ENCODE data around the gene PPM1L. TPM values are rescaled to one million over a fixed set of nuclear protein-coding genes. Genes with fewer than 3 reads are reported as not detected.

The PPM1L gene
- total RNA-seq, 2 donors from 2014 or later, result 13.3 to 25.3 TPM

DNA sequence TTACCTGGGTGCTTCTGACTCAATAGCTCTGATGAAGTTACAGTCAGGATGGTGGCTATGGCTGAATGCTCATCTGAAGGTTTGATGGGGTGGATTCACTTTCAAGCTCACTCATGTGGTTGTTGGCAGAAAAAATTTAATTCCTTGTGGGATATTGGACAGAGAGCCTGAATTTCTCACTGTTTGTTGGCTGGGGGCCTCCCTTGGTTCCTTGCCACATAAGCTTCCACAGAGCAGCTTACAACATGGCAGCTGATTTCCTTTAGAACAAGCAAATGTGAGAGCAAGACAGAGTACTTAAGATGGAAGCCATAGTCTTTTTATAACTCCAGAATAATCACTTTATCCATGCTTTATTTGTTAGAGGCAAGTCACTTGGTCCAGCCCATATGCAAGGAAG lies 150.6 kb downstream of the PPM1L start:
- Histone ChIP-seq H3K27me3 (replicated peaks; ENCODE audit: insufficient read depth) (no peaks in the 10 kb centered on the region), H3K4me1 (ENCODE audit: control insufficient read depth in 1 of 2, low read depth in 2 of 2) (no peaks in the 10 kb centered on the region), H3K4me3 (no peak overlapping the region), H3K9me3 (no peaks in the 10 kb centered on the region), H3K36me3 (no peaks in the 10 kb centered on the region), H3K27ac (no peak overlapping the region)
- DNase-seq (ENCODE audit: low spot score), result no peak
- TF ChIP-seq, protein P1, sequence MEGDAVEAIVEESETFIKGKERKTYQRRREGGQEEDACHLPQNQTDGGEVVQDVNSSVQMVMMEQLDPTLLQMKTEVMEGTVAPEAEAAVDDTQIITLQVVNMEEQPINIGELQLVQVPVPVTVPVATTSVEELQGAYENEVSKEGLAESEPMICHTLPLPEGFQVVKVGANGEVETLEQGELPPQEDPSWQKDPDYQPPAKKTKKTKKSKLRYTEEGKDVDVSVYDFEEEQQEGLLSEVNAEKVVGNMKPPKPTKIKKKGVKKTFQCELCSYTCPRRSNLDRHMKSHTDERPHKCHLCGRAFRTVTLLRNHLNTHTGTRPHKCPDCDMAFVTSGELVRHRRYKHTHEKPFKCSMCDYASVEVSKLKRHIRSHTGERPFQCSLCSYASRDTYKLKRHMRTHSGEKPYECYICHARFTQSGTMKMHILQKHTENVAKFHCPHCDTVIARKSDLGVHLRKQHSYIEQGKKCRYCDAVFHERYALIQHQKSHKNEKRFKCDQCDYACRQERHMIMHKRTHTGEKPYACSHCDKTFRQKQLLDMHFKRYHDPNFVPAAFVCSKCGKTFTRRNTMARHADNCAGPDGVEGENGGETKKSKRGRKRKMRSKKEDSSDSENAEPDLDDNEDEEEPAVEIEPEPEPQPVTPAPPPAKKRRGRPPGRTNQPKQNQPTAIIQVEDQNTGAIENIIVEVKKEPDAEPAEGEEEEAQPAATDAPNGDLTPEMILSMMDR (IDR thresholded peaks at IDR 0.05), result no peak
- no peak for ATAC-seq (ENCODE audit: insufficient number of reproducible peaks, low FRiP score, low read depth)

DNA sequence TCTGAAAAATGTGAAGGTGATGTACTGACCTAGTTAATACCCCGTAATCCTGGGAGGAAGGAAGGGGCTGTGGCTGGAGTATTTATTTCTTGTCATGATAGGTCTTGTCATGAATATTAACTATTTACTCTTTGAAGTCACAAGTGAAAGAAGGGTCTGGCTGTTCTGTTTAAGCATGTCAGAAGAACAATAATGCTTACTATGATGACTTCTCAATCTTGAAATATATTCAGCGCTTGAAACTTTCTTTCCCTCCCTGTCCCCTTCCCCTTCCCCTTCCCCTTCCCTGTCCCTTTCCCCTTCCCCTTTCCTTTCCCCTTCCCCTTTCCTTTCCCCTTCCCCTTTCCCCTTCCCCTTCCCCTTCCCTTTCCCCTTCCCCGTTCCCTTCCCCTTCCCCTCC lies 153.9 kb downstream of the PPM1L start:
- no peak for ATAC-seq (ENCODE audit: insufficient number of reproducible peaks, low FRiP score, low read depth)
- H3K9me3 ChIP-seq, result no peaks in the 10 kb centered on the region
- no peak overlapping the region for H3K27ac ChIP-seq
- no peaks in the 10 kb centered on the region for H3K27me3 ChIP-seq (replicated peaks; ENCODE audit: insufficient read depth)
- H3K4me1 ChIP-seq (ENCODE audit: control insufficient read depth in 1 of 2, low read depth in 2 of 2), result no peaks in the 10 kb centered on the region
- no peaks in the 10 kb centered on the region for H3K36me3 ChIP-seq
- no peak for DNase-seq (ENCODE audit: low spot score)
- TF ChIP-seq, protein P1 (IDR thresholded peaks at IDR 0.05), result no peak
- H3K4me3 ChIP-seq, result no peak overlapping the region

DNA sequence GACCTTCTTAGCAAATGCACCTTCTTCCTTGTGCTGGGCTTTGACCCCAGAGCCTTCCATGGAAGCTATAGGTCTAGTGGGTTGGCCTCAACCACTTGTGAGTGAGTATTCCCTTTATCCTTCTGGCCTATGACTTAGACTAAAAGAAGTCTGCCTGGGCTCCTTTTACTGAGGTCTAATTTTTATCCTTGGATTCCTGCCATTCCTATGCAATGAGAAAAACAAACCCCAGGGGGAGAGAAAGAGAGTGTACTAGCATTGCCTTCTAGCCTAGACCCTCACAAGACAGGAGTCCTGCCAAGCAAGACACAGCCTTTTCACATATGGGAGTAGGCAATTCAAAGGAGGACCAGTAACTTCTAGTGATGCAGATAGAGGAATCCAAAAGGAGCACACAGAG lies 155.4 kb downstream of the PPM1L start:
- DNase-seq (ENCODE audit: low spot score), result no peak
- no peak overlapping the region for H3K4me3 ChIP-seq
- no peaks in the 10 kb centered on the region for H3K4me1 ChIP-seq (ENCODE audit: control insufficient read depth in 1 of 2, low read depth in 2 of 2)
- H3K9me3 ChIP-seq, result no peaks in the 10 kb centered on the region
- no peaks in the 10 kb centered on the region for H3K27me3 ChIP-seq (replicated peaks; ENCODE audit: insufficient read depth)
- no peaks in the 10 kb centered on the region for H3K36me3 ChIP-seq
- no peak for ATAC-seq (ENCODE audit: insufficient number of reproducible peaks, low FRiP score, low read depth)
- no peak overlapping the region for H3K27ac ChIP-seq
- TF ChIP-seq, protein P1 (IDR thresholded peaks at IDR 0.05), result no peak

DNA sequence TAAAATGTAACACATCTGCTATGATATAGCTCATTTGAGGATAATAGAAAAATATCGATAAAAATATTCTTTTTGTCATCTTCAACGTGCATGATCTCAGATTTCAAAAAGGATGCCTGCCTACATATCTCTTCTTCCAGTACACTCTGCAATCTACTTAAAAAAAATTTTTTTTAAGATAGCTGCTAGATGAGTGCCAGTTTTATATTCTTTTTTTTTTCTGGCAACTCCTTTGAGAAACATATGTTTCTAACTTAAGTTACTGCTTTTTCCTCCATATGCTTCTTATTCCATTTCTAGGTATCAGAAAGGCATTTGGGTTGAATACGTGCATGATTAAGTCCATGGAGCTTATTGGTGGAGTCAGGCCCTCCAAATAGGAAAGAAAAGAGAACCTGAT lies 160.4 kb downstream of the PPM1L start:
- no peak overlapping the region for H3K27ac ChIP-seq
- ATAC-seq (ENCODE audit: insufficient number of reproducible peaks, low FRiP score, low read depth) (no peak), DNase-seq (ENCODE audit: low spot score) (no peak)
- H3K9me3 ChIP-seq, result no peaks in the 10 kb centered on the region
- H3K27me3 ChIP-seq (replicated peaks; ENCODE audit: insufficient read depth), result no peaks in the 10 kb centered on the region
- H3K36me3 ChIP-seq, result no peaks in the 10 kb centered on the region
- no peaks in the 10 kb centered on the region for H3K4me1 ChIP-seq (ENCODE audit: control insufficient read depth in 1 of 2, low read depth in 2 of 2)
- TF ChIP-seq, protein P1 (IDR thresholded peaks at IDR 0.05), result no peak
- no peak overlapping the region for H3K4me3 ChIP-seq

DNA sequence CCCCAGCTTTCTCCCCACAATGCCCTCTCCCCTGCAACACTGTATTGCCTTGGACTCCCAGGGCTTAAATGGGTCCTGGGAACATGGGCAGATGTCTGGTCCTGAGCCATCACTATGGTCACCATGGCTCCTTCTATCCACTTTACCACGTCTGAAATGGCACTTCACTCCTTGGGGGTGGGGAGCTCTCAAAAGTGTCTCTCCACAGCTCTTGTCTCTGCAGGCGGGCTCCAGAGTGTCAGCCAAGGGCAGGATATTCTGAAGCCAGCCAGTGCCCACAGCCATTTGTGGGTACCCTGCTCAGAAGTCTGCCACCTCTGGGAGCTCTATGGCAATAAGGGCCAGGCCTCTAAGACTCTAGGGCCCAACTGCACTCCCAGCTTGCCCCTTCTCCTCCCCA lies 163.9 kb downstream of the PPM1L start:
- Histone ChIP-seq H3K4me3 (no peak overlapping the region), H3K27ac (no peak overlapping the region), H3K9me3 (no peaks in the 10 kb centered on the region), H3K27me3 (replicated peaks; ENCODE audit: insufficient read depth) (no peaks in the 10 kb centered on the region), H3K36me3 (no peaks in the 10 kb centered on the region), H3K4me1 (ENCODE audit: control insufficient read depth in 1 of 2, low read depth in 2 of 2) (peaks cover 0 to 6% of the 10 kb centered on the region in 2 donors)
- TF ChIP-seq, protein P1 (IDR thresholded peaks at IDR 0.05), result no peak
- no peak for DNase-seq (ENCODE audit: low spot score)
- ATAC-seq (ENCODE audit: insufficient number of reproducible peaks, low FRiP score, low read depth), result no peak

All from thoracic aorta (tissue), 2 donors.